ENCODE measurements around the gene AGBL4. TPM values are rescaled to one million over a fixed set of nuclear protein-coding genes. Genes with fewer than 3 reads are reported as not detected.

Gene AGBL4
- total RNA-seq, 1 donor from 2014 or later: not detected

DNA sequence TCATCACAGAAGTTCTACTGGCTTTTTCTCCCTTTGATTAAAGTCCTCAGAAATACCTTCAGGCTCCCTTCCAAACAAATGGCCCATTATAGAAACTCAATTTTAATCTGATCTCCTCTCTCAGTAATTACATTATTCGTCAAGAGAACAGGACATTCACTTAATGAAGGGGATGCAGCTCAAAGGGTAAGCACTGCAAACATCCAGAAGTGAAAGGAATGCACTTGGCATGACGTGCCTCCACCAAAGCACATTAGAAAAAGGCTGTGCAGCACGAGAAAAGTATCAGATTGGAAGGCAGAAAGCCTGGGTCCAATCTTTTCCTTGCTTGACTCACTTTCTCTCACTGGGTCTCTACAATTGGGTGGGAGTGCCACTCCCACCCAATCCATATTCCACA, 1024.4 kb downstream of the AGBL4 start:
- intact Hi-C loops (cut with micrococcal nuclease): no loop called here
- no peak overlapping the region for H3K4me3 Mint-ChIP-seq (ENCODE audit: low read depth)
- H3K4me1 Mint-ChIP-seq (ENCODE audit: low read depth): no peaks in the 10 kb centered on the region
- DNase-seq (ENCODE audit: low spot score): no peak
- no peaks in the 10 kb centered on the region for H3K9me3 Mint-ChIP-seq
- H3K36me3 Mint-ChIP-seq (ENCODE audit: low read depth): no peaks in the 10 kb centered on the region
- H3K27me3 Mint-ChIP-seq (ENCODE audit: low read depth): no peaks in the 10 kb centered on the region
- no peak overlapping the region for H3K27ac Mint-ChIP-seq

- Mint-ChIP-seq H3K4me3 (ENCODE audit: low read depth) (no peak overlapping the region), H3K27ac (no peak overlapping the region), H3K9me3 (peaks cover 7% of the 10 kb centered on the region), H3K36me3 (ENCODE audit: low read depth) (no peaks in the 10 kb centered on the region), H3K4me1 (ENCODE audit: low read depth) (no peaks in the 10 kb centered on the region), H3K27me3 (ENCODE audit: low read depth) (no peaks in the 10 kb centered on the region)
- intact Hi-C loops (cut with micrococcal nuclease): no loop called here
- no peak for DNase-seq (ENCODE audit: low spot score)
These were observed 1027.4 kb downstream of the AGBL4 start for GRCh38 chr1:48996311-48996710.

- Mint-ChIP-seq H3K4me3 (ENCODE audit: low read depth) (no peak overlapping the region), H3K27ac (no peak overlapping the region), H3K36me3 (ENCODE audit: low read depth) (no peaks in the 10 kb centered on the region), H3K9me3 (peaks cover 9% of the 10 kb centered on the region), H3K4me1 (ENCODE audit: low read depth) (no peaks in the 10 kb centered on the region), H3K27me3 (ENCODE audit: low read depth) (no peaks in the 10 kb centered on the region)
- DNase-seq (ENCODE audit: low spot score): no peak
- intact Hi-C loops (cut with micrococcal nuclease): no loop called here
These were observed 1035.0 kb downstream of the AGBL4 start for GRCh38 chr1:48988633-48989197.

DNA sequence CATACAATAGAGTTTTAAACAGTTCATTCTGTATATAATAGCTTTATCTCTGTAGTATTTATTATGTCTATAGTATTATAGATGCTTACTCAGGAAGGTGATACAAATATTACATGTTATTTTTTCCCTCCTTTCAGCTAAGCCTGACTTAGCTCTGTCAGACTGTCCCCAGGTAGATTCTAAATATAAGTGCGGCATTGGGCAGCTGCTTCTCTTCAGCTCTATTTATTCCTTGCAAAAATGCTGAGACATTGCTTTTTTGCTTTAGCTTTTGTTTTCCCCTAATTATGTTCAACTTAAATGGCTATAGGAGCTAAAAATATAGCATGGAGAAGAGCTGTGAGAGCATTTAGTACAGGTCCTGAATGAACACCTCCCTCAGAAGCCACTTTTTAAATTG, 1043.8 kb downstream of the AGBL4 start:
- no peaks in the 10 kb centered on the region for H3K9me3 Mint-ChIP-seq
- no peak for DNase-seq (ENCODE audit: low spot score)
- H3K4me3 Mint-ChIP-seq (ENCODE audit: low read depth): no peak overlapping the region
- no peaks in the 10 kb centered on the region for H3K4me1 Mint-ChIP-seq (ENCODE audit: low read depth)
- H3K27ac Mint-ChIP-seq: no peak overlapping the region
- no peaks in the 10 kb centered on the region for H3K27me3 Mint-ChIP-seq (ENCODE audit: low read depth)
- H3K36me3 Mint-ChIP-seq (ENCODE audit: low read depth): no peaks in the 10 kb centered on the region
- intact Hi-C loops (cut with micrococcal nuclease): no loop called here

GRCh38 chr1:48978413-48978812, 1045.3 kb downstream of the AGBL4 start:
- Mint-ChIP-seq H3K36me3 (ENCODE audit: low read depth) (no peaks in the 10 kb centered on the region), H3K27me3 (ENCODE audit: low read depth) (no peaks in the 10 kb centered on the region), H3K4me1 (ENCODE audit: low read depth) (no peaks in the 10 kb centered on the region), H3K4me3 (ENCODE audit: low read depth) (no peak overlapping the region), H3K27ac (no peak overlapping the region), H3K9me3 (no peaks in the 10 kb centered on the region)
- intact Hi-C loops (cut with micrococcal nuclease): no loop called here
- no peak for DNase-seq (ENCODE audit: low spot score)

- intact Hi-C loops (cut with micrococcal nuclease): no loop called here
- Mint-ChIP-seq H3K27ac (no peak overlapping the region), H3K4me3 (ENCODE audit: low read depth) (no peak overlapping the region), H3K4me1 (ENCODE audit: low read depth) (no peaks in the 10 kb centered on the region), H3K9me3 (no peaks in the 10 kb centered on the region), H3K27me3 (ENCODE audit: low read depth) (no peaks in the 10 kb centered on the region), H3K36me3 (ENCODE audit: low read depth) (no peaks in the 10 kb centered on the region)
- DNase-seq (ENCODE audit: low spot score): no peak
These were observed 1046.5 kb downstream of the AGBL4 start for GRCh38 chr1:48977273-48977672.

- H3K36me3 Mint-ChIP-seq (ENCODE audit: low read depth): no peaks in the 10 kb centered on the region
- intact Hi-C loops (cut with micrococcal nuclease): no loop called here
- no peaks in the 10 kb centered on the region for H3K9me3 Mint-ChIP-seq
- DNase-seq (ENCODE audit: low spot score): no peak
- no peaks in the 10 kb centered on the region for H3K4me1 Mint-ChIP-seq (ENCODE audit: low read depth)
- no peak overlapping the region for H3K27ac Mint-ChIP-seq
- no peak overlapping the region for H3K4me3 Mint-ChIP-seq (ENCODE audit: low read depth)
- peaks cover 3% of the 10 kb centered on the region for H3K27me3 Mint-ChIP-seq (ENCODE audit: low read depth)
These were observed 1053.8 kb downstream of the AGBL4 start for GRCh38 chr1:48969971-48970370.

DNA sequence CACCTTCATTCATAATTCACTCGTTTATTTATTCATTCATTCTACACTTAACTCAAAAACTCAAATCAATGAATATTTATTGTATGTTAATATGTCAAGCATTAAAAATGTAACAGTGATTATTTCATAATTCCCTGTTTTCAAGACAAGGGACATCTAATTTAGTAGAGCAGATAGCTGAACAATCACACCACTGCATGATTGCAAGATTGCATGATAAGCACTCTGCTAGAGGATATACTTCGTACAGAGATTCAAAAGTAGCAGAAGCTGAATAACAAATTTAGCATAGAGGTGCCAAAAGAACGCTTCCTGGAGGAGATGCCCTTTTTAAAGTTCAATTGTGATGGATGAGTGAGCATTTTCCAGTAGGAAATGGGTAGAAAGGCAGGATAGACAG, 1056.4 kb downstream of the AGBL4 start:
- Mint-ChIP-seq H3K9me3 (no peaks in the 10 kb centered on the region), H3K27me3 (ENCODE audit: low read depth) (peaks cover 3% of the 10 kb centered on the region), H3K4me3 (ENCODE audit: low read depth) (no peak overlapping the region), H3K36me3 (ENCODE audit: low read depth) (no peaks in the 10 kb centered on the region), H3K4me1 (ENCODE audit: low read depth) (no peaks in the 10 kb centered on the region), H3K27ac (no peak overlapping the region)
- DNase-seq (ENCODE audit: low spot score): no peak
- intact Hi-C loops (cut with micrococcal nuclease): no loop called here

GRCh38 chr1:48966583-48966982, 1057.2 kb downstream of the AGBL4 start:
- Mint-ChIP-seq H3K27ac (no peak overlapping the region), H3K9me3 (no peaks in the 10 kb centered on the region), H3K27me3 (ENCODE audit: low read depth) (peaks cover 3% of the 10 kb centered on the region), H3K4me1 (ENCODE audit: low read depth) (no peaks in the 10 kb centered on the region), H3K36me3 (ENCODE audit: low read depth) (no peaks in the 10 kb centered on the region), H3K4me3 (ENCODE audit: low read depth) (no peak overlapping the region)
- intact Hi-C loops (cut with micrococcal nuclease): no loop called here
- no peak for DNase-seq (ENCODE audit: low spot score)

- no peaks in the 10 kb centered on the region for H3K36me3 Mint-ChIP-seq (ENCODE audit: low read depth)
- H3K9me3 Mint-ChIP-seq: no peaks in the 10 kb centered on the region
- intact Hi-C loops (cut with micrococcal nuclease): no loop called here
- no peak overlapping the region for H3K4me3 Mint-ChIP-seq (ENCODE audit: low read depth)
- H3K27me3 Mint-ChIP-seq (ENCODE audit: low read depth): no peaks in the 10 kb centered on the region
- H3K27ac Mint-ChIP-seq: no peak overlapping the region
- no peak for DNase-seq (ENCODE audit: low spot score)
- H3K4me1 Mint-ChIP-seq (ENCODE audit: low read depth): no peaks in the 10 kb centered on the region
These were observed 1063.4 kb downstream of the AGBL4 start for GRCh38 chr1:48960320-48960719.

GRCh38 chr1:48955774-48956173, 1068.0 kb downstream of the AGBL4 start:
- no peak overlapping the region for H3K4me3 Mint-ChIP-seq (ENCODE audit: low read depth)
- H3K9me3 Mint-ChIP-seq: no peaks in the 10 kb centered on the region
- intact Hi-C loops (cut with micrococcal nuclease): no loop called here
- no peaks in the 10 kb centered on the region for H3K36me3 Mint-ChIP-seq (ENCODE audit: low read depth)
- DNase-seq (ENCODE audit: low spot score): no peak
- no peak overlapping the region for H3K27ac Mint-ChIP-seq
- H3K4me1 Mint-ChIP-seq (ENCODE audit: low read depth): no peaks in the 10 kb centered on the region
- no peaks in the 10 kb centered on the region for H3K27me3 Mint-ChIP-seq (ENCODE audit: low read depth)

DNA sequence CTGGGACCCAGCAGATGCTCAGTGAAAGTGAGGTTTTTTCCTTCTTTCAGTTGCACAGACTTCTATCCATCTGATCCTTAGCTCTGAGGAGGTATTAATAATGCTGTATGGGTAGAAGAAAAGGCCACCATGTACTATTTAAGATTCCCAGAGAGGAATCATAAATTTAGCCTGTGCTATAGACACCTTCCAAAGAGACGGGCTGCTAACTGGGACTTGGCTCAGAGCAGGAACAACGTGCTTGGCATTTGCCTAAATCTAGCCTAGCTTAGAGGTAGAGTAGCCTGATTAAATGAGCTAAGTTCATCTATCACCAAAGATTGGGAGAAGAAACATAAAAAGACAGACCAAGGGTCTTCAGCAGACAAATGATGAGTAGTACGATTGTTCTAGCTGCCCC, 1070.1 kb downstream of the AGBL4 start:
- Mint-ChIP-seq H3K27me3 (ENCODE audit: low read depth) (no peaks in the 10 kb centered on the region), H3K27ac (no peak overlapping the region), H3K4me3 (ENCODE audit: low read depth) (no peak overlapping the region), H3K4me1 (ENCODE audit: low read depth) (no peaks in the 10 kb centered on the region), H3K36me3 (ENCODE audit: low read depth) (no peaks in the 10 kb centered on the region), H3K9me3 (no peaks in the 10 kb centered on the region)
- intact Hi-C loops (cut with micrococcal nuclease): no loop called here
- DNase-seq (ENCODE audit: low spot score): no peak

DNA sequence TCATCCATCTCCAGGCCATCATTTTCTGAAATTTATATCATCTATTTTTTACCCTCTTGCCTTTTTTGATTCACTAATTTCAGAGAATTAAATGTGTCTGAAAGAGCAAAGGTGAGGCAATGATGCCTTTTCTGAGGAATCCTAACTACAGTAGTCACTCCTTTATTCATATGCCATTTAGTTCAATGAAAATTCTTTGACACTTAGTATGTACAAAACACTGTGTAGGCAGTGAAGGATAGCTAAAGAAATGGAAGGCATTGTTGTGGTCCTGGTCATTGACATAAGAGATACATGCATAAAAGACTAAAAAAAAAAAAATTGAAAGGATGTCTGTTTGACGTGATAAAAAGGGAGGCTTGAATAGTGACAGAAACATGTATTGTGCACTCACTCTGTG, 1075.2 kb downstream of the AGBL4 start:
- intact Hi-C loops (cut with micrococcal nuclease): no loop called here

More for the DNA sequence above, 1075.2 kb downstream of the AGBL4 start:
- H3K27me3 Mint-ChIP-seq (ENCODE audit: low read depth): no peaks in the 10 kb centered on the region
- no peaks in the 10 kb centered on the region for H3K36me3 Mint-ChIP-seq (ENCODE audit: low read depth)
- no peak overlapping the region for H3K4me3 Mint-ChIP-seq (ENCODE audit: low read depth)
- H3K4me1 Mint-ChIP-seq (ENCODE audit: low read depth): no peaks in the 10 kb centered on the region
- H3K27ac Mint-ChIP-seq: no peak overlapping the region
- DNase-seq (ENCODE audit: low spot score): no peak
- H3K9me3 Mint-ChIP-seq: no peaks in the 10 kb centered on the region
